ENCODE data around the gene USP48.

USP48 gene

GRCh38 chr1:21659099-21659923, 123.6 kb downstream of the USP48 start (continued):
- TF ChIP-seq PRDM10 (tag by site-specific recombination; IDR thresholded peaks at IDR 0.05) = peak; percentile 46
- TF ChIP-seq SETDB1 (IDR thresholded peaks at IDR 0.05; ENCODE audit: insufficient read length, low read length) = no peak
- no peak; the same call in 1 of the 2 replicates for TF ChIP-seq PRDM4 (tag by site-specific recombination; IDR thresholded peaks at IDR 0.05)
- TF ChIP-seq ZNF610 (tag by site-specific recombination; IDR thresholded peaks at IDR 0.05; ENCODE audit: borderline replicate concordance) = no peak
- TF ChIP-seq ZNF366 (tag by site-specific recombination; conservative IDR thresholded peaks at IDR 0.05) = no peak
- TF ChIP-seq ZNF2 (tag by site-specific recombination; IDR thresholded peaks at IDR 0.05) = peak; percentile 71
- no peak for TF ChIP-seq ZNF132 (tag by site-specific recombination; IDR thresholded peaks at IDR 0.05; ENCODE audit: borderline replicate concordance)
- TF ChIP-seq ZNF514 (tag by site-specific recombination; IDR thresholded peaks at IDR 0.05) = no peak
- no peak for TF ChIP-seq ZNF518A (tag by site-specific recombination; conservative IDR thresholded peaks at IDR 0.05; ENCODE audit: low read depth)
- no peak; the same call in 1 of the 2 replicates for TF ChIP-seq YY2 (tag by site-specific recombination; IDR thresholded peaks at IDR 0.05)
- TF ChIP-seq ZNF623 (tag by site-specific recombination; IDR thresholded peaks at IDR 0.05) = peak; percentile 60
- TF ChIP-seq MZF1 (tag by site-specific recombination; IDR thresholded peaks at IDR 0.05; ENCODE audit: borderline replicate concordance) = no peak
- no peak for TF ChIP-seq ZNF221 (tag by site-specific recombination; IDR thresholded peaks at IDR 0.05; ENCODE audit: borderline replicate concordance)
- no peak for TF ChIP-seq ZNF658 (tag by site-specific recombination; IDR thresholded peaks at IDR 0.05)
- peak; percentile 64 for TF ChIP-seq ZNF629 (tag by site-specific recombination; IDR thresholded peaks at IDR 0.05)
- peak; percentile 34; the same call in 1 of the 2 replicates for TF ChIP-seq ZBTB17 (tag by site-specific recombination; IDR thresholded peaks at IDR 0.05)
- TF ChIP-seq KLF16 (tag by site-specific recombination; IDR thresholded peaks at IDR 0.05) = peak; percentile 82
- peak; percentile 28; the same call in 1 of the 2 replicates for TF ChIP-seq ZBTB21 (tag by site-specific recombination; IDR thresholded peaks at IDR 0.05)
- TF ChIP-seq ZNF571 (tag by site-specific recombination; IDR thresholded peaks at IDR 0.05) = no peak
- TF ChIP-seq ZNF449 (tag by site-specific recombination; IDR thresholded peaks at IDR 0.05) = peak; percentile 62; the same call in 1 of the 2 replicates
- TF ChIP-seq ZNF423 (tag by site-specific recombination; IDR thresholded peaks at IDR 0.05) = peak; percentile 65
- no peak for TF ChIP-seq TCF7L2 (IDR thresholded peaks at IDR 0.05; ENCODE audit: borderline replicate concordance, low read depth, low read length)
- no peak for TF ChIP-seq RBAK (tag by site-specific recombination; IDR thresholded peaks at IDR 0.05)
- TF ChIP-seq WT1 (tag by site-specific recombination; IDR thresholded peaks at IDR 0.05) = peak; percentile 63
- TF ChIP-seq ZNF426 (tag by site-specific recombination; IDR thresholded peaks at IDR 0.05) = no peak
- TF ChIP-seq ZNF350 (tag by site-specific recombination; IDR thresholded peaks at IDR 0.05) = no peak
- TF ChIP-seq GLI2 (tag by site-specific recombination; IDR thresholded peaks at IDR 0.05; ENCODE audit: borderline replicate concordance, low read depth) = no peak; the same call in 1 of the 2 replicates
